T-helper 1 cell treated with Interleukin-12 subunit alpha and Interleukin-12 subunit beta and Interleukin-4 antibody, amounts not matched to agents 30 μg/mL and 1 μg/mL, for 36 hours (primary cell): Measurements from ENCODE around the gene PDE6G.

Source experiments
- H3K27ac Mint-ChIP-seq: one replicate; pipeline ENCODE4 v1.8.0; 2021; ENCODE audit warnings: mild to moderate bottlenecking, mixed read lengths
- H3K27me3 Mint-ChIP-seq: one replicate; pipeline ENCODE4 v1.8.0; 2021; ENCODE audit warnings: low read depth, mixed read lengths
- H3K36me3 Mint-ChIP-seq: one replicate; pipeline ENCODE4 v1.8.0; 2021; ENCODE audit warnings: low read depth, mixed read lengths
- H3K4me1 Mint-ChIP-seq: one replicate; pipeline ENCODE4 v1.8.0; 2021; ENCODE audit warnings: low read depth, mixed read lengths
- H3K4me3 Mint-ChIP-seq: one replicate; pipeline ENCODE4 v1.8.0; 2021; ENCODE audit warnings: mild to moderate bottlenecking, moderate library complexity, mixed read lengths
- H3K9me3 Mint-ChIP-seq: one replicate; pipeline ENCODE4 v1.8.0; 2021; ENCODE audit warnings: mixed read lengths

PDE6G gene

GRCh38 chr17:81608082-81608481, 48.3 kb downstream of the PDE6G start:
- H3K9me3 Mint-ChIP-seq, result no peaks in the 10 kb centered on the region
- peaks cover 3% of the 10 kb centered on the region for H3K4me1 Mint-ChIP-seq
- H3K27me3 Mint-ChIP-seq, result no peaks in the 10 kb centered on the region
- H3K27ac Mint-ChIP-seq, result no peak overlapping the region
- H3K4me3 Mint-ChIP-seq, result no peak overlapping the region
- H3K36me3 Mint-ChIP-seq, result peaks cover 32% of the 10 kb centered on the region

DNA sequence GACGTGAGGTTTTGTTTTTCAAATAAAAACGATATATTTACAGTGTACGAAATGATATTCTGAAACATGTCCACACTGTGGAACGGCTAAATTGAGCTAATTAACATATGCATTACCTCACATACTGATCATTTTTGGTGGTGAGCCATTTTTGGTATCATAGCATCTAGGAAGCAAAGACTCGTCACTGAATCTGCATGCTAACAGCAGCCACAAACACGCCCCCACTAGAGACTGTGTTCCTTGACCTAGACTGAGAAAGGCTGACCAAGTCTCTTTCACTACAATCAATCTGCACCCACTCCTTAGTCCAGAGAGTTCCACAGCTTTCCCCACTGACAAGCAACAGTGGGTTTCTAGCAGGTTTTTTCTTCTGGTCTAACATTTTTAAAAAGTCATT, 48.9 kb downstream of the PDE6G start:
- Mint-ChIP-seq H3K27me3 (no peaks in the 10 kb centered on the region), H3K9me3 (no peaks in the 10 kb centered on the region), H3K36me3 (peaks cover 29% of the 10 kb centered on the region), H3K4me1 (peaks cover 2% of the 10 kb centered on the region), H3K4me3 (no peak overlapping the region), H3K27ac (no peak overlapping the region)

DNA sequence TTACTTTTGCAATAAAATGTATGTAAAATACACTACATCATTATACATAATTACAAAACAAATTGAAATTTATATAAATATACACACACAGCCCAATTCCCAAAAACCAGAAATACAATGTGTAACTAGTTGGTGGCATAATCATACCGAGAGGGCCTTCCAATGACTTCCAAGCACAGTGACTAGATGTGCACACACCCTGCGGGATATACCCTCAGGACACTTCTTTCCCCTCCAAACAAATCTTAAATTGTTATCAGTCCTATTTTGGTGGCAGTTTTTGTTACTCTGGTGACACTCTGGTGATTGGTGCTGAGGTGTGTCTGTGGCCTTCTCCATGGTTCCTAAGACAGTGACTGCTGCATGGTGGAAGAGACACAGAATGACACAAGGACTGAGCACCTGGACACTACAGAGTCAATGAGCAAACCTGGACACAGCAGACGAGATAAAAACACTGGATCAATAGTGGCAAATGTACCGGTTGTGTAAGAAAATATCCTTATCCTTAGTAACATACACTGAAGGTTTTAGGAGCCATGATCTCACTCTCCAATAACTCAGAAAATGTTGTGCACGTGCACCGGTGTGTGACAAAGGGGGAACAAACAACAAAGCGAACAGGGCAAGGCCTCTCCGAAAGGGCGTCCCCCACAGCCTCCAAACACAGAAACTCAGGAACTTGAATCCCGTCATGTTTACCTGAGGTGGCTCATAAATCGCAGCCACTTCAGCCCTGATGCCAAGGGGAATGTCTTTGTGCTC, 52.3 kb downstream of the PDE6G start:
- peaks cover 7% of the 10 kb centered on the region for H3K4me1 Mint-ChIP-seq
- H3K36me3 Mint-ChIP-seq, result peaks cover 29% of the 10 kb centered on the region
- H3K27ac Mint-ChIP-seq, result no peak overlapping the region
- no peak overlapping the region for H3K4me3 Mint-ChIP-seq
- no peaks in the 10 kb centered on the region for H3K27me3 Mint-ChIP-seq
- H3K9me3 Mint-ChIP-seq, result no peaks in the 10 kb centered on the region

GRCh38 chr17:81601525-81602120, 54.7 kb downstream of the PDE6G start:
- Mint-ChIP-seq H3K9me3 (no peaks in the 10 kb centered on the region), H3K4me1 (peaks cover 8% of the 10 kb centered on the region), H3K36me3 (peaks cover 32% of the 10 kb centered on the region), H3K27me3 (no peaks in the 10 kb centered on the region), H3K4me3 (no peak overlapping the region), H3K27ac (no peak overlapping the region)
